ENCODE results near the gene OR51B5.

- TF ChIP-seq ZNF384 (IDR thresholded peaks at IDR 0.05) (no peak), SUZ12 (IDR thresholded peaks at IDR 0.05) (no peak), FOXK2 (IDR thresholded peaks at IDR 0.05) (no peak), ELF4 (IDR thresholded peaks at IDR 0.05) (no peak), HDGF (IDR thresholded peaks at IDR 0.05; ENCODE audit: borderline replicate concordance) (no peak)
These were observed 20.9 kb upstream of the OR51B5 start for GRCh38 chr11:5364214-5364613.

Measured in HEK293T (cell line).